SKM-1 treated with dmso at 0.1 percent for 144 hours (cell line): Measurements from ENCODE around the gene UBXN2A.
"Not testable (repeated sequence)": the region's sequence is repeated elsewhere in the genome, so short reads cannot be mapped to it uniquely, and the experiment has no call there.

Source experiments
- DNase-seq: peaks from one replicate; lab custom pipeline; 2025; ENCODE audit not compliant: unreplicated experiment; lab: John Stamatoyannopoulos, UW

The UBXN2A gene

GRCh38 chr2:24011250-24012104, 71.2 kb downstream of the UBXN2A start:
- DNase-seq, result no peak

DNA sequence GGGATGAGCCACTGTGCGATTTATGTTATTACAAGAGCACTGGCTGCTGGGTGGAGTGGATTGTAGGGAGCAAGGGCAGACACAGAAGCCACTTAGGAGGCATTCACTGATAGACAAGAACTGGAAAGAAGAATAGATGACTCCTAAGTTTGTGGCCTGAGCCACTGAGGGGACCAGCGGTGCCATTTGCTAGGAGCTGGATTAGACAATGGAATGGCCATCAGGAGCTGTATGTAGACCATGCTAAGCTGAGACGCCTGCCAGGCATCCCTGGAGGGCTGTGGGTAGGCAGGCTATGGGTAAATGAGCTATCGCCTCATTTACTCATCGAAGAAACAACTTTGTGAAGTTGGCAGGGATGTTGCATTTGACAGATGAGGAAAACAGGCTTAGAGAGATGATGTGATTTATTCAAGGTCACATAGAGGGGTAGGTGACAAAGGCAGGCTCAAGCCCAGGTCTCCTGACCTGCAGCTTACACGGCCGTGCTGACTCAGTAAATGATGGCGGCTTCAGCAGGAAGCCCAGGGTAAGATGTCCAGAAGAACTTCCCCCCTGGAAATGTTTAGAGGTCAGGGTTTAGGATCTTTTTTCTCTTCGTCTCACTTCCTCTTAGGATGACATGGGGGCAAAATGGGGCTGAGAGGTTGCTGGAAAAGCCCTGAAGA, 72.4 kb downstream of the UBXN2A start:
- DNase-seq, result no peak

DNA sequence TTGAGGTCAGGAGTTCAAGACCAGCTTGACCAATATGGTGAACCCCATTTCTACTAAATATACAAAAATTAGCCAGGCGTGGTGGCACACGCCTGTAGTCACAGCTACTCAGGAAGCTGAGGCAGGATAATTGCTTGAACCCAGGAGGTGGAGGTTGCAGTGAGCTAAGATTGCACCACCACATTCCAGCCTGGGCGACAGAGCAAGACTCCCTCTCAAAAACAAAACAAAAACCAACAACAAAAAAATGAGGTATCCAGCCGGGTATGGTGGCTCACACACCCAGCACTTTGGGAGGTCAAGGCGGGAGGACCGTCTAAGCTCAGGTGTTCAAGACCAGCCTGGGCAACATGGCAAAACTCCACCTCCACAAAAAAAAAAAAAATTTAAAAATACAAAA, 74.6 kb downstream of the UBXN2A start:
- DNase-seq, result not testable (repeated sequence)

DNA sequence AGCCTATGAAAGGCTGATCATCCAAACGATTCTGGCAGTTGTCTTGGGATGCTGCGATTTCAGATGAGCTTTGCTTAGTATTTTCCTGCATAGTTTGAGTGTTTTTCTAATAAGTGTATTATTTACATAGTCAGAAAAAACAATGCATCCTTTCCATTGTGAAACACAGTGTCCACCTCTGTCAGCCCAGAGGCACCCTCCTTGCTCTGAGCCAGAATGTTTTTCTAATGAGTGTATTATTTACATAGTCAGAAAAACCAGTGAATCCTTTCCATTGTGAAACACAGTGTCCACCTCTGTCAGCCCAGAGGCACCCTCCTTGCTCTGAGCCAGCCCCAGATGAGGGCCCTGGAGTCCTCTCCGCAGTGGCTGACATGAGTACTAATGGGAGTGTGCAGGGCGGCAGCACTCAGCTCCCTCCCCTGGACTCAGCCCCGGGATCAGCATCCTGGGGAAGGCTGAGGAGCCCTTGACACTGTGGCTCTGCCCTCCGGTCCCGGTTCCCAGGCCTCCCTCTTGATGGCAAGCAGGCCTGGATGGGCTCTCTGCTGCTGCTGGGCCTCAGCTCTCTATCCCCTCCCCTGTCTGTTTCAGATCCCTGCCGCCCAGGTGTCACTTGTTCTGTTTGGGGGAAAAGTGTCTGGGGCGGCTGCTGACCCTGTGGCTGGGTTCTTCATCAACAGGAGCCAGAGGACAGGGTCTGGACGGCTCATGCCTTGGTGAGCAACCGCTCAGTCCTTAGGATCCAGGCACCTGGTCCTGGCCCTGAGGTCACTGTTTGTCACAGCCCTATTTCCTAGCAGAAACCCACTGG, 75.5 kb downstream of the UBXN2A start:
- no peak for DNase-seq

- no peak for DNase-seq
Observed at GRCh38 chr2:24016376-24016761, 76.1 kb downstream of the UBXN2A start.

GRCh38 chr2:24016853-24017703, 76.8 kb downstream of the UBXN2A start:
- DNase-seq, result no peak

DNA sequence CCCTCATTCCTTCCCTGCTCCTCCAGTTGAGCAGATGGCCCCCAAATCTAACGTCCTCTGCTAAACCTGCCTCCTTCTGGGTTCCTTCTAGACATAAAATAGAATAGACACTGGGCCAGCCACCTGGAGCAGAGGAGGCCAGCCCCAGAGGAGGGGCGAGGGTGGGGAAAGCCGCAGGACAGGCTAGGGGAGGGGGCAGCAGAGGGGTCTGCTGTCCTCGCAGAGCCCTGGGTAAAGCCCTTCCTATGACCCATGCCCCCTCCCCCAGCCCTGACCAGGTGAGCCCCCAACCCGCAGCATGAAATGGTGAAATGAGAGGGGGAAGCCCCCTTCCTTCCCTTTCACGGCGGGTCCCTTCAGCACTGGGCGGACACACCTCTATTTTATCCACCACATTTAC, 77.4 kb downstream of the UBXN2A start:
- DNase-seq, result no peak

GRCh38 chr2:24018241-24018640, 78.0 kb downstream of the UBXN2A start:
- DNase-seq, result no peak

DNA sequence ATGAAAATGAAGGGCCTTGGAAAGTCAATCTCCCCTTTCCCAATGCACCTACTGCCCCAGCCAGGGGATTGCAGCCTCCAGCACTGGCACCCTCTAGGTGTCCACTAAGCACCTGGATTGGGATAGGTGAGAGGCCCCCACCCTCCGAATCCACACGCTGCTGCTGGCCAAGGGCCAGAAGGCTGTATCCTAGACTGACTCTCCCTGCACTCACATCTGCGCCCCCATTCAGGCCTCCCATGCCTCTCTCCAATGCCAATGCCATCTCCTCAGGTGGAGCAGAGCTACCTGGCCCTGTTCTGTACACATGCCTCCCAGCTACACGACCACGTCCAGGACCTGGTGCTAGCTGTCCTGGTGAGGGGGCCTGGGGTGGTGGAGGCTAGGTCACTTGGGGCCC, 79.5 kb downstream of the UBXN2A start:
- DNase-seq, result no peak

GRCh38 chr2:24020244-24020643, 80.0 kb downstream of the UBXN2A start:
- no peak for DNase-seq

- DNase-seq, result peak; percentile 4
Observed at GRCh38 chr2:24021122-24021998, 81.1 kb downstream of the UBXN2A start.

- DNase-seq, result no peak
Observed at GRCh38 chr2:24022324-24022974, 82.2 kb downstream of the UBXN2A start.

- DNase-seq, result no peak
Observed at GRCh38 chr2:24022975-24023575, 82.8 kb downstream of the UBXN2A start.

DNA sequence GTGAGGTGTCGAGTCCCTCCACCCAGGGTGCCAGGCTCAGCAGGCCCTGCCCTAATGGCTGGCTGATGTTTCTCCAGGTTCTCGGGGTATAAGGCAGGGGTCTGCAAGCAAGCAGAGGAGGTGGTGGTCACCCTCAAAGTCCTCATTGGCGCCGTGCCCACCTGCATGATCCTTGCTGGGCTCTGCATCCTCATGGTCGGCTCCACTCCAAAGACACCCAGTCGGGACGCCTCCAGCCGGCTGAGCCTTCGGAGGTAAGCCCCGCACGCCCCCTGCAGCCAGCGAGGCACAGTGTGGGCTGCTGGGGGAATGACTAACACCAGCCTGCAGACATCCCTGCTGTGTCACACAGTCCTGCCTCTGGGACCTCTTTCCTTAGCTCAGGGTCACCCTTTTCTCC, 83.8 kb downstream of the UBXN2A start:
- no peak for DNase-seq

- DNase-seq, result no peak
Observed at GRCh38 chr2:24024996-24025663, 84.9 kb downstream of the UBXN2A start.

GRCh38 chr2:24026233-24026632, 86.0 kb downstream of the UBXN2A start:
- DNase-seq, result no peak

- no peak for DNase-seq
Observed at GRCh38 chr2:24038786-24039499, 98.7 kb downstream of the UBXN2A start.

- no peak for DNase-seq
Observed at GRCh38 chr2:24040511-24040910, 100.2 kb downstream of the UBXN2A start.
